H9 (cell line): ENCODE results near the gene ABCA6. TPM values are rescaled to one million over a fixed set of nuclear protein-coding genes. Genes with fewer than 3 reads are reported as not detected.

ENCODE experiments used
- DNase-seq: peaks from one replicate; pipeline ENCODE4 v3.0.0-alpha.2; 2017
- H2AFZ ChIP-seq: one replicate; pipeline ENCODE4 v1.6.1; 2013; ENCODE audit warnings: mild to moderate bottlenecking, low read length, control low read depth, moderate library complexity
- H2AK5ac ChIP-seq: 2 replicates; pipeline ENCODE4 v1.6.1; 2013; ENCODE audit warnings: low read length, control low read depth, mixed read lengths; ENCODE audit not compliant: insufficient read length
- H2BK120ac ChIP-seq: one replicate; pipeline ENCODE4 v1.6.1; 2013; ENCODE audit warnings: low read depth, mild to moderate bottlenecking, low read length, control low read depth, inconsistent platforms; ENCODE audit not compliant: poor library complexity, severe bottlenecking
- H2BK12ac ChIP-seq: 2 replicates; pipeline ENCODE4 v1.6.1; 2013; ENCODE audit warnings: low read length, control low read depth, mixed read lengths, low read depth; ENCODE audit not compliant: insufficient read length
- H2BK15ac ChIP-seq: 2 replicates; pipeline ENCODE4 v1.6.1; 2013; ENCODE audit warnings: low read depth, low read length, control low read depth
- H2BK20ac ChIP-seq: one replicate; pipeline ENCODE4 v1.6.1; 2013; ENCODE audit warnings: low read depth, mild to moderate bottlenecking, low read length, control low read depth, inconsistent platforms; ENCODE audit not compliant: poor library complexity, severe bottlenecking
- H2BK5ac ChIP-seq: 2 replicates; pipeline ENCODE4 v1.6.1; 2013; ENCODE audit warnings: low read length, control low read depth, mixed read lengths; ENCODE audit not compliant: insufficient read length
- H3K14ac ChIP-seq: 2 replicates; pipeline ENCODE4 v1.6.1; 2013; ENCODE audit warnings: low read length, control low read depth; ENCODE audit not compliant: insufficient read depth
- H3K18ac ChIP-seq: 2 replicates; pipeline ENCODE4 v1.6.1; 2013; ENCODE audit warnings: low read depth, mild to moderate bottlenecking, mixed read lengths, low read length, control low read depth; ENCODE audit not compliant: insufficient read length
- H3K23ac ChIP-seq: 2 replicates; pipeline ENCODE4 v1.6.1; 2013; ENCODE audit warnings: low read length, control low read depth, mixed read lengths, low read depth; ENCODE audit not compliant: insufficient read length
- H3K23me2 ChIP-seq: 2 replicates; pipeline ENCODE4 v1.6.1; 2013; ENCODE audit warnings: low read depth, mild to moderate bottlenecking, mixed read lengths, low read length, control low read depth; ENCODE audit not compliant: insufficient read length, poor library complexity, severe bottlenecking
- H3K27ac ChIP-seq: 2 replicates; pipeline ENCODE4 v1.5.1; 2013; ENCODE audit warnings: low read length, control low read depth, mixed read lengths, low read depth; ENCODE audit not compliant: insufficient read length
- H3K27me3 ChIP-seq: 2 replicates; pipeline ENCODE4 v1.6.1; 2013; ENCODE audit warnings: low read length, control low read depth, inconsistent platforms; ENCODE audit not compliant: insufficient read depth
- H3K4ac ChIP-seq: 2 replicates; pipeline ENCODE4 v1.6.1; 2013; ENCODE audit warnings: low read depth, mild to moderate bottlenecking, control low read depth, inconsistent platforms, low read length, moderate library complexity
- H3K4me1 ChIP-seq: 2 replicates; pipeline ENCODE4 v1.6.1; 2013; ENCODE audit warnings: low read length, control low read depth, inconsistent platforms; ENCODE audit not compliant: insufficient read depth
- H3K4me2 ChIP-seq: 2 replicates; pipeline ENCODE4 v1.6.1; 2013; ENCODE audit warnings: low read length, control low read depth, mixed read lengths; ENCODE audit not compliant: insufficient read length, insufficient read depth
- H3K56ac ChIP-seq: 2 replicates; pipeline ENCODE4 v1.6.1; 2013; ENCODE audit warnings: low read depth, mild to moderate bottlenecking, mixed read lengths, low read length, control low read depth; ENCODE audit not compliant: insufficient read length
- H3K79me1 ChIP-seq: 2 replicates; pipeline ENCODE4 v1.6.1; 2013; ENCODE audit warnings: low read depth, mild to moderate bottlenecking, moderate library complexity, low read length, control low read depth, inconsistent platforms; ENCODE audit not compliant: insufficient read depth, poor library complexity, severe bottlenecking
- H3K79me2 ChIP-seq: 2 replicates; pipeline ENCODE4 v1.6.1; 2013; ENCODE audit warnings: low read length, control low read depth, inconsistent platforms; ENCODE audit not compliant: insufficient read depth
- H3K9ac ChIP-seq: 2 replicates; pipeline ENCODE4 v1.6.1; 2013; ENCODE audit warnings: low read length, control low read depth, mixed read lengths; ENCODE audit not compliant: insufficient read length; ENCODE audit errors: extremely low read depth
- H3K9me3 ChIP-seq: one replicate; pipeline ENCODE4 v1.6.1; 2013; ENCODE audit warnings: low read depth, low read length, inconsistent platforms; ENCODE audit not compliant: control insufficient read depth
- H3T11ph ChIP-seq: one replicate; pipeline ENCODE4 v1.6.1; 2013; ENCODE audit warnings: mild to moderate bottlenecking, low read length, control low read depth, inconsistent platforms
- H4K20me1 ChIP-seq: one replicate; pipeline ENCODE4 v1.6.1; 2013; ENCODE audit not compliant: control insufficient read depth, insufficient read length, insufficient read depth
- H4K5ac ChIP-seq: 2 replicates; pipeline ENCODE4 v1.6.1; 2013; ENCODE audit warnings: low read depth, mild to moderate bottlenecking, mixed read lengths, low read length, control low read depth; ENCODE audit not compliant: insufficient read length
- H4K8ac ChIP-seq: replicated peaks from 2 replicates; pipeline ENCODE4 v1.6.1; 2013; ENCODE audit warnings: low read length, control low read depth, mixed read lengths, low read depth; ENCODE audit not compliant: insufficient read length
- H4K91ac ChIP-seq: 2 replicates; pipeline ENCODE4 v1.6.1; 2013; ENCODE audit warnings: low read depth, mild to moderate bottlenecking, moderate library complexity, mixed read lengths, low read length, control low read depth; ENCODE audit not compliant: insufficient read length
- H3K27ac Mint-ChIP-seq, 3 experiments: 2 replicates in 2 of 3; 3 replicates in 1 of 3; pipeline ENCODE4 v1.8.0; 2020 to 2021; ENCODE audit warnings: mixed read lengths in 3 of 3, mild to moderate bottlenecking in 1 of 3, moderate library complexity in 1 of 3
- H3K27me3 Mint-ChIP-seq: 2 replicates; pipeline ENCODE4 v1.8.0; 2021; ENCODE audit warnings: low read depth, mild to moderate bottlenecking, moderate library complexity, mixed read lengths
- H3K36me3 Mint-ChIP-seq, 3 experiments: 2 replicates in 2 of 3; 3 replicates in 1 of 3; pipeline ENCODE4 v1.8.0; 2020 to 2021; ENCODE audit warnings: low read depth in 3 of 3, mixed read lengths in 3 of 3; ENCODE audit not compliant: insufficient read depth in 1 of 3
- H3K4me1 Mint-ChIP-seq, 2 experiments: 2 replicates each; pipeline ENCODE4 v1.8.0; 2020; ENCODE audit warnings: mixed read lengths in 2 of 2
- H3K4me3 Mint-ChIP-seq, 2 experiments: 2 replicates in 1 of 2; 3 replicates in 1 of 2; pipeline ENCODE4 v1.8.0; 2020 to 2021; ENCODE audit warnings: mild to moderate bottlenecking in 2 of 2, mixed read lengths in 2 of 2, moderate library complexity in 1 of 2
- H3K9me3 Mint-ChIP-seq, 2 experiments: 2 replicates in 1 of 2; 3 replicates in 1 of 2; pipeline ENCODE4 v1.8.0; 2020; ENCODE audit warnings: mild to moderate bottlenecking in 2 of 2, mixed read lengths in 2 of 2, moderate library complexity in 1 of 2
- CTCF ChIP-seq: fragments of 200-600 bp; sonication (generic); conservative IDR thresholded peaks from 3 replicates; pipeline ENCODE4 v1.8.0; 2021; ENCODE audit warnings: antibody characterized with exemption, mild to moderate bottlenecking
- WGBS: extraction: QIAGEN DNeasy Blood & Tissue Kit; methylation state at CpG from one replicate; pipeline ENCODE4 v1.1.7; 2013; ENCODE audit warnings: missing lambda C conversion rate, low lambda C conversion rate, mixed read lengths; ENCODE audit not compliant: insufficient read length; ENCODE audit errors: extremely low coverage; 5-methylcytosine and 5-hydroxymethylcytosine counted together
- total RNA-seq: library from RNA; stranded (reverse); gene quantifications from 2 replicates; pipeline ENCODE4 v1.2.1, GENCODE V29; 2021

The ABCA6 gene
- total RNA-seq, 1 experiment from 2014 or later: not detected

- Histone ChIP-seq H3K79me2 (no peaks in the 10 kb centered on the region), H4K5ac (no peak overlapping the region), H3K23me2 (no peaks in the 10 kb centered on the region), H3K18ac (no peak overlapping the region), H3K9ac (no peak overlapping the region), H2BK120ac (no peak overlapping the region), H3K4me1 (no peaks in the 10 kb centered on the region), H3T11ph (no peak overlapping the region), H4K91ac (no peak overlapping the region), H3K14ac (no peak overlapping the region), H3K56ac (no peak overlapping the region), H3K9me3 (no peaks in the 10 kb centered on the region), H4K20me1 (no peaks in the 10 kb centered on the region), H2BK5ac (no peak overlapping the region), H3K27me3 (no peaks in the 10 kb centered on the region), H3K27ac (no peak overlapping the region), H3K4me2 (no peak overlapping the region), H3K79me1 (no peaks in the 10 kb centered on the region), H3K23ac (no peak overlapping the region), H2AK5ac (no peak overlapping the region), H3K4ac (no peak overlapping the region), H4K8ac (no peak overlapping the region), H2BK15ac (no peak overlapping the region), H2BK12ac (no peak overlapping the region), H2BK20ac (no peak overlapping the region), H2AFZ (no peak overlapping the region)
- DNase-seq: no peak
- no CpG with 5 or more reads among the region's 3 CpGs for WGBS
- no peak overlapping the region for H3K4me3 Mint-ChIP-seq
- no peak for TF ChIP-seq CTCF
- no peaks in the 10 kb centered on the region; the same call in 1 of the 2 replicates for H3K27me3 Mint-ChIP-seq
- no peak overlapping the region for H3K27ac Mint-ChIP-seq
- no peaks in the 10 kb centered on the region for H3K36me3 Mint-ChIP-seq
- no peaks in the 10 kb centered on the region for H3K4me1 Mint-ChIP-seq
- H3K9me3 Mint-ChIP-seq: peaks cover 0 to 3% of the 10 kb centered on the region in 2 experiments; a peak in 3 of 5 replicates
These were observed 109.9 kb downstream of the ABCA6 start for GRCh38 chr17:69031839-69032238.
